ENCODE data around the gene RGS4. TPM values are rescaled to one million over a fixed set of nuclear protein-coding genes. Genes with fewer than 3 reads are reported as not detected.

The RGS4 gene
- total and polyA plus RNA-seq, 4 donors, result 0.43 to 6.4 (median 1.2) TPM

DNA sequence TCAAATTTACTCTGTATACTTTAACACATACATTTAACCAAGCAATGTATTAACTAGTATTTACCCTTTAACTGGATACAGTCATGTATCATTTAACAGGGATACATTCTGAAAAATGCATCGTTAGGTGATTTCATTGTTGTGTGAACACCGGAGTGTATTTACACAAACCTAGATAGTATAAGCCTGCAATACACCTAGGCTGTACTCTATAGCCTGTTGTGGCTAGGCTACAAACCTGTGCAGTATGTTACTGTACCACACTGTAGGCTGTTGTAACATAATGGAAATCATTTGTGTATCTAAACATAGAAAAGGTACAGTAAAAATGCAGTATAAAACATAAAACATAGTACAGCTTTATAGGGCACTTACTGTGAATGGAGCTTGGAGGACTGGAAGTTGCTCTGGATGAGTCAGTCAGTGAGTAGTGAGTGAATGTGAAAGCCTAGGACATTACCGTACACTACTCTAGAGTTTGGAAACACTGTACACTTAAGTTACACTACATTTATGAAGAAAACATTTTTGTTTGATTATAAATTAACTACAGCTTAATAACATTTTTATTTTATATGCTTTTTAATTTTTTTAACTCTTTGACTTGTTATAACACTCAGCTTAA is 21.3 kb downstream of the RGS4 start:
- no peak overlapping the region for H3K9ac ChIP-seq (ENCODE audit: insufficient read depth in 1 of 2, low read length in 2 of 2)
- no peak overlapping the region for H3K27ac ChIP-seq (ENCODE audit: low read depth in 1 of 2, low read length in 1 of 2)
- H3K27me3 ChIP-seq (ENCODE audit: control insufficient read depth in 3 of 3, insufficient read depth in 3 of 3, low read length in 2 of 3), result no peaks in the 10 kb centered on the region
- no peaks in the 10 kb centered on the region for H3K9me3 ChIP-seq (ENCODE audit: control insufficient read depth in 4 of 4, insufficient read depth in 3 of 4, low read length in 3 of 4)
- no peak for DNase-seq
- WGBS, 2 donors, result 87 to 89% methylated on average over 3 of the region's 3 CpGs
- no peaks in the 10 kb centered on the region for H3K36me3 ChIP-seq (ENCODE audit: control insufficient read depth in 4 of 4, insufficient read depth in 4 of 4, low read length in 4 of 4)
- TF ChIP-seq, protein P1, sequence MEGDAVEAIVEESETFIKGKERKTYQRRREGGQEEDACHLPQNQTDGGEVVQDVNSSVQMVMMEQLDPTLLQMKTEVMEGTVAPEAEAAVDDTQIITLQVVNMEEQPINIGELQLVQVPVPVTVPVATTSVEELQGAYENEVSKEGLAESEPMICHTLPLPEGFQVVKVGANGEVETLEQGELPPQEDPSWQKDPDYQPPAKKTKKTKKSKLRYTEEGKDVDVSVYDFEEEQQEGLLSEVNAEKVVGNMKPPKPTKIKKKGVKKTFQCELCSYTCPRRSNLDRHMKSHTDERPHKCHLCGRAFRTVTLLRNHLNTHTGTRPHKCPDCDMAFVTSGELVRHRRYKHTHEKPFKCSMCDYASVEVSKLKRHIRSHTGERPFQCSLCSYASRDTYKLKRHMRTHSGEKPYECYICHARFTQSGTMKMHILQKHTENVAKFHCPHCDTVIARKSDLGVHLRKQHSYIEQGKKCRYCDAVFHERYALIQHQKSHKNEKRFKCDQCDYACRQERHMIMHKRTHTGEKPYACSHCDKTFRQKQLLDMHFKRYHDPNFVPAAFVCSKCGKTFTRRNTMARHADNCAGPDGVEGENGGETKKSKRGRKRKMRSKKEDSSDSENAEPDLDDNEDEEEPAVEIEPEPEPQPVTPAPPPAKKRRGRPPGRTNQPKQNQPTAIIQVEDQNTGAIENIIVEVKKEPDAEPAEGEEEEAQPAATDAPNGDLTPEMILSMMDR (IDR thresholded peaks at IDR 0.05; ENCODE audit: control extremely low read depth, extremely low read depth), result no peak
- H3K4me1 ChIP-seq (ENCODE audit: control insufficient read depth in 5 of 5, insufficient read depth in 5 of 5, low read length in 5 of 5), result no peaks in the 10 kb centered on the region
- no peak for ATAC-seq (ENCODE audit: insufficient read depth, low FRiP score)
- no peak overlapping the region for H3K4me3 ChIP-seq

DNA sequence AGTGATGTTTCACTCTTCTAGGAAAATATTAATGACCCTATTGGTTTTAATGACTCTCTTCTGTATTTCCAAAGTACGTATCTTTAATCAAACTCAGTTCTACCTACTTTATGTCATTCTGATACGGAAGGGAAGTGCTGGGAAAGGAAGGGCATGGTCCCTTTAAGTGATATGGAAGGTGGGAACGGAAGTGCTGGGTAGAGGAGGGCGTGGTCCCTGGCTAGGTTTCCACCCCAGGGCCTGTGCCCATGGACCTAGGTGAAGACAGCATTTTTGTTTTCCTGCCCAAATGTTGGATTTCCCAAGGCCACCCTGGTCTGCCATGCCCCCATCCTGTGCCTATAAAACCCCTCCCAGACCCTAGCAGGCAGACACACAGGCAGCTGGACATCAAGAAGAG is 24.0 kb downstream of the RGS4 start:
- H3K36me3 ChIP-seq (ENCODE audit: control insufficient read depth in 4 of 4, insufficient read depth in 4 of 4, low read length in 4 of 4), result no peaks in the 10 kb centered on the region

DNA sequence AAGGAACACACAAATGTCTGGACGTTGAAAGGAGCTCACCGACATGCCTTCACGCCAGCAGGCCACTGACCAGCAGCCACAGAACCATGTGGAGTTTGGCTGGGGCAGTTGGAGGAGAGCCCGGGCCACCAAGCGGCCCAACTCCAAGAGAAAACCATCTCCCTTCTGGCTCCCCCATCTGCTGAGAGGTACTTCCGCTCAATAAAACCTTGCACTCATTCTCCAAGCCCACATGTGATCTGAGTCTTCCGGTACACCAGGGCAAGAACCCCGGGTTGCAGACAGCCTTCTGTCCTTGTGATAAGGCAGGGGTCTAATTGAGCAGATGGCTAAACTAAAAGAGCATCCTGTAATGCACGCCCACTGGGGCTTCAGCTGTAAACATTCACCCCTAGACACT is 24.4 kb downstream of the RGS4 start:
- no peak for DNase-seq
- no peaks in the 10 kb centered on the region for H3K4me1 ChIP-seq (ENCODE audit: control insufficient read depth in 5 of 5, insufficient read depth in 5 of 5, low read length in 5 of 5)
- H3K36me3 ChIP-seq (ENCODE audit: control insufficient read depth in 4 of 4, insufficient read depth in 4 of 4, low read length in 4 of 4), result no peaks in the 10 kb centered on the region
- ATAC-seq (ENCODE audit: insufficient read depth, low FRiP score), result no peak
- WGBS, 2 donors, result 87 to 90% methylated on average over 9 of the region's 9 CpGs
- no peaks in the 10 kb centered on the region for H3K27me3 ChIP-seq (ENCODE audit: control insufficient read depth in 3 of 3, insufficient read depth in 3 of 3, low read length in 2 of 3)
- no peaks in the 10 kb centered on the region for H3K9me3 ChIP-seq (ENCODE audit: control insufficient read depth in 4 of 4, insufficient read depth in 3 of 4, low read length in 3 of 4)
- H3K27ac ChIP-seq (ENCODE audit: low read depth in 1 of 2, low read length in 1 of 2), result no peak overlapping the region
- H3K9ac ChIP-seq (ENCODE audit: insufficient read depth in 1 of 2, low read length in 2 of 2), result no peak overlapping the region
- H3K4me3 ChIP-seq, result no peak overlapping the region
- TF ChIP-seq, protein P1 (IDR thresholded peaks at IDR 0.05; ENCODE audit: control extremely low read depth, extremely low read depth), result no peak

More for the DNA sequence above, 24.0 kb downstream of the RGS4 start:
- Histone ChIP-seq H3K4me1 (ENCODE audit: control insufficient read depth in 5 of 5, insufficient read depth in 5 of 5, low read length in 5 of 5) (no peaks in the 10 kb centered on the region), H3K9ac (ENCODE audit: insufficient read depth in 1 of 2, low read length in 2 of 2) (no peak overlapping the region), H3K9me3 (ENCODE audit: control insufficient read depth in 4 of 4, insufficient read depth in 3 of 4, low read length in 3 of 4) (no peaks in the 10 kb centered on the region), H3K27me3 (ENCODE audit: control insufficient read depth in 3 of 3, insufficient read depth in 3 of 3, low read length in 2 of 3) (no peaks in the 10 kb centered on the region), H3K4me3 (no peak overlapping the region), H3K27ac (ENCODE audit: low read depth in 1 of 2, low read length in 1 of 2) (no peak overlapping the region)
- DNase-seq, result no peak
- TF ChIP-seq, protein P1 (IDR thresholded peaks at IDR 0.05; ENCODE audit: control extremely low read depth, extremely low read depth), result no peak
- no peak for ATAC-seq (ENCODE audit: insufficient read depth, low FRiP score)
- WGBS, 2 donors, result 76 to 78% methylated on average over 4 of the region's 4 CpGs

DNA sequence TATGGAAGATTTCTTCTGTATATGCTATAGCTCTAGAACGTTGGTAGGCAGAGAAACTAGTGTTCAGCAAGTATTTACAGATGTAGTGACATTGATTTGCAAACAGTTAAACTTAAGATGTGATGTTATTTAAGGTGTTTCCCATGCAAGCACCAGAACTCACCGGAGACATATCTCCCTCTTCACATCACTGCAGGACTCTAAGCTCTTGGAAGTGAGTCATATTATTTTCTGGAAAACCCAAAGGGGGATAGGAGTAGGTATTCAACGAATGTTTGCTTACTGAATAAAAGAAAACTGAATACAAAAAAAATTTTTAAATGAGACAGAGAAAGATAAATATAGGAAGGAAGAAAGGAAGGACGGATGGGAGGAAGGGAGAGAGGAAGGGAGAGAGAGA is 25.0 kb downstream of the RGS4 start:
- H3K27ac ChIP-seq (ENCODE audit: low read depth in 1 of 2, low read length in 1 of 2), result no peak overlapping the region
- TF ChIP-seq, protein P1 (IDR thresholded peaks at IDR 0.05; ENCODE audit: control extremely low read depth, extremely low read depth), result no peak
- H3K27me3 ChIP-seq (ENCODE audit: control insufficient read depth in 3 of 3, insufficient read depth in 3 of 3, low read length in 2 of 3), result no peaks in the 10 kb centered on the region
- no peaks in the 10 kb centered on the region for H3K36me3 ChIP-seq (ENCODE audit: control insufficient read depth in 4 of 4, insufficient read depth in 4 of 4, low read length in 4 of 4)
- H3K4me3 ChIP-seq, result no peak overlapping the region
- DNase-seq, result no peak
- no peak overlapping the region for H3K9ac ChIP-seq (ENCODE audit: insufficient read depth in 1 of 2, low read length in 2 of 2)
- H3K9me3 ChIP-seq (ENCODE audit: control insufficient read depth in 4 of 4, insufficient read depth in 3 of 4, low read length in 3 of 4), result no peaks in the 10 kb centered on the region
- ATAC-seq (ENCODE audit: insufficient read depth, low FRiP score), result no peak
- H3K4me1 ChIP-seq (ENCODE audit: control insufficient read depth in 5 of 5, insufficient read depth in 5 of 5, low read length in 5 of 5), result no peaks in the 10 kb centered on the region
- 45 to 60% methylated on average over 4 of the region's 4 CpGs for WGBS, 2 donors

All from lung (tissue), 12 donors.